Islet of Langerhans (tissue), 1 donor: ENCODE data around the gene TMEM185B.
"Not testable (repeated sequence)": the region's sequence is repeated elsewhere in the genome, so short reads cannot be mapped to it uniquely, and the experiment has no call there.

Experiments used
- FAIRE-seq: peaks from one replicate; lab custom pipeline; 2011; peaks lifted over from hg19 to GRCh38; lab: Jason Lieb, UNC

Gene TMEM185B

DNA sequence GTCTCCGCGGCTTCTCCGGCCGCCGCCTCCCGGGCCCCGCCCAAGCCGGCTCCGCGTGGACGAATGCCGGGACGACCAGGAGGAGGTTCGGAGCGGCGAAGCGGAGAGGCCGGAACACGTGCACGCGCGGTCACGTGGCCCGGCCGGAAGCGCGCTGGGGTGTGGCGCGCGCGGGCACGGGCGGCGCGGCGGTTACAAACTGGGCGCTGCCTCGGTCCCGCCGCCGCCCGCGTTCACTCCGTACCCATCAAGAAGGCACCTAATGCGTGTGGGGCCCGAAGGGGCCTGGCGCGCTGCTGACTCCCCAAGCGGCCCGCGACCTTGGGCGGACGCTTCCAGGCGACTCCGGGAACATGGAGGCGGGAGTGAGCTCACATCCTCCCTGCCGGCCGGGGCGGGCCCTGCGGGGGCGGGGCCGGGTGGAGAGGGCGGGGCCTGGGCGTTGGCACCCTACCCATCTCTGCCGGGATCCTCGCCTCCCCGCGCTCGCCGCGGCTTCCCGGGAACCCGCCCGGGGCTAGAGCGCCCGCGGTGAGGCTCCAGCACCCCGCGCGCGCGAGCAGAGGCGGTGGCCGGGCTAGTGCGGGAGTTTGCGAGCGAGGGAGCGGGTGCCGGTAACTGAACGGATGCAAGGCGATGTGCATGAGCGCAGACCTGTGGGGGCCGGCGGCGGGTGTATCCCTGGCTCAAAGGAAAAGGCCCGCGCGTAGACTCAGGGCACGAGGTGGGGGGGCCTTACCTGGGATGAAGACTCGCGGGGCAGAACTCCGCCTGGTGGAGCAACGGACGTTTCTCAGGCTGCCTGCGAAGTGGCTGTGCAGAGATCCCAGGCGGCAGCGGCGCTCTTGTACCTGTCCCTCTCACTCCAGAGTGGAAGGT lies at the start of gene TMEM185B:
TMEM185B (minus strand) TSS at position 367 of the 879 bp plus-strand sequence. CDS start 424 bp downstream, outside the sequence.
- FAIRE-seq: no peak

DNA sequence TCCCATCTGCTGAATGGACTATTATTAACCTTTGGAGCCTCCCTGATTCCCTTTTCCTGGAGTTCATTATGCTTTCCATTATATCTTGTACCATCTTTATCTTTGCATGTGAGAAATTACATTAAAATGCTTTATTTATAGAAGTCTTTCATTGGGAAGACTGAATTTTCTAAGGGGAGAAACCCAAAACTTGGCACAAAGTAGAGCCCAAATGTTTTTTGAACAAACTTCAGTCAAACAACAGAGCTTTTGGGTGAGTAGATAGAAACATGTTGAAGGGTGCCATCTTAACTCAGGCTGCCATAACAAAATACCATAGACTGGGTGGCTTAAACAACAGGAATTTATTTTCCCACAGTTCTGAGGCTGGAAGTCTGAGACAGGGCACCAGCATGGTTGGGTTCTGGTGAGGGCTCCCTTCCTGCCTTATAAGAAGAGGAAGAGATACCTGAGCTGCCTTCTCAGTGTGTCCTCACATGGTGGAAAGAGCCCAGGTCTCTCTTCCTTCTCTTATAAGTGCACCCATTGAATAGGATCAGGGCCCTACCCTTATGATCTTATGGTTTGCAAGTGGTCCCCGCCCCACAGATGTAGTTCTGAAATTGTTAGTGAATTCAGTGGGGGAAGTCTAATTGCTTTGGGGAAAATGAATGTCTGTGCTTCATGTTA lies 48.6 kb upstream of the TMEM185B start:
- FAIRE-seq: no peak

DNA sequence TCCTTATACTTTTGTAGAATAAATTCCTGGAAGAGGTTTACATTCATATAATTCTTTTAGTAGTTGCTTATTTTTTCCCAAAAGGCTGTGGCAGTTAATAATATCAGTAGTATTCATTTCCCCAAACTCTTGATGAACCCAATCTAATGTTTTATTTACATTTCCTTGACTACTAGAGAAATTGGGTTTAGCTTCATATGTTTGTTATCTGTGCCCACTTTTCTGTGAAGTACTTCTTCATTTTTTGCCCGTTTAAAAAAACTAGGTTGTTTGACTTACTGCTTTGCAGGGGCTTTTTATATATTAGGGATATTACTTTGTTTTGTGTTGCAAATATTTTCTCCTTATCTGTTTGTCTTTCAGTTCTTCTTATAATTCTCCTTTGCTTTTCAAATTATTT lies 46.6 kb upstream of the TMEM185B start:
- FAIRE-seq: no peak

DNA sequence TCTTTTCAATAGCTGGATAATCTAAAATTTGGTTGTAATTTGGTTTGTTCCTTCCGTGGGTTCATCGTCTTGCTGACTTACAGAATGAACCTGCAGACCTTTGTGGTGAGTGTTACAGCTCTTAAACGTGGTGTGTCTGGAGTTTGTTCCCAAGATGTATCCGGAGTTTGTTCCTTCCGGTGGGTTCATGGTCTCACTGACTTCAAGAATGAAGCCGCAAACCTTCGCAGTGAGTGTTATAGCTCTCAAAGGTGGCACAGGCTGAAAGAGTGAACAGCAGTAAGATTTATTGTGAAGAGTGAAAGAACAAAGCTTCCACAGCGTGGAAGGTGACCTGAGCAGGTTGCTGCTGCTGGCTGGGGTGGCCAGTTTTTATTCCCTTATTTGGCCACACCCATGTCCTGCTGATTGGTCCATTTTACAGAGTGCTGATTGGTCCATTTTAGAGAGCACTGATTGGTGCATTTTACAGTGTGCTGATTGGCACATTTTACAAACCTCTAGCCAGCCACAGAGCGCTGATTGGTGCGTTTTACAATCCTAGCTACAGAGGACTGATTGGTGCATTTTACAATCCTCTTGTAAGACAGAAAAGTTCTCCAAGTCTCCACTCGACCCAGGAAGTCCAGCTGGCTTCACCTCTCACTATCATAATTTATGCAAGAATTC lies 46.0 kb upstream of the TMEM185B start:
- no peak for FAIRE-seq

DNA sequence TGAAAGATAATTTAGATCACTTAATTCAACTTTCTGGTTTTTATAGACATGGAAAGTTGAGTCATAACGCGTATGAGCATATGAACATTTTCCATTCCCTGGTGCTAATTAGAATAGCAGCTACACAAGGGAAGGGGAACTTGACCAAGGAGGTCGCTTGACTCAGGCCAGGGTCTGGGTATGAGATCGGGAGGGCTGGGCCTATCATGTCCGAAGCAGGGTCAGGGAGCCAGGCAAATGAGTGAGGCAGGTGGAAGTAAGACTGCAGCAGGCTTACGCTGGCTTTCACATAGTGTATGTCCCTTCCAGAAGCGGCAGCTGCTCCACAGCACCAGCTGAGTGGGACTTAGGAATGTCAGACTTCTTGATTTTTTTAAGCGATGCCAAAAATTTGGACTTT lies 44.1 kb upstream of the TMEM185B start:
- no peak for FAIRE-seq

- FAIRE-seq: no peak
Observed at GRCh38 chr2:120265006-120265405, 41.8 kb upstream of the TMEM185B start.

DNA sequence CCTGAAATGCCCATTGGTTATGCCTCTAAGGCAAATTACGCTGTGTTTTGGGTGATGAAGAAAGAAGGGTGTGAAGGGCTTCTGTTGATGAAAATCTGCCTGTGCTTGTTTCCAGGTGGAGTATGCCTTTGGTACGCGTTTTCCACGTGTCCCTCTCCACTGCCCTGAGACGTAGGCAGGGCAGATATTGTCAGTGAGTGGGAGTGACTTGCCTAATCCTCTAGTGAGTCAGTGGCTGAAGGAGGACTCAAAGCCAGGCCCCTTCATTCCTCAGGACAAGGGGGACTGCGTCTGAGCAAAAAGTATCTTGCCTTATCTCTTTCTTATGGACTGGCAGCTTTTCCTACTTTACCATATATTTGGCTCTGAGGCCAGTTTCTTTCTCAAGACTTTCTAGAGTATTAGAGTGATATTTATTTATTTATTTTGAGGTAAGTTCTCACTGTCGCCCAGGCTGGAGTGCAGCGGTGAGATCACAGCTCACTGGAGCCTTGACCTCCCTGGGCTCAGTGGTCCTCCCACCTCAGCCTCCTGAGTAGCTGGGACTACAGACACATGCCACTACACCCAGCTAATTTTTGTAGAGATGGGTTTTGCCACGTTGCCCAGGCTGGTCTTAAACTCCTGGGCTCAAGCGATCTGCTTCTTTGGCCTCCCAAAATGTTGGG lies 39.7 kb upstream of the TMEM185B start:
- FAIRE-seq: no peak

DNA sequence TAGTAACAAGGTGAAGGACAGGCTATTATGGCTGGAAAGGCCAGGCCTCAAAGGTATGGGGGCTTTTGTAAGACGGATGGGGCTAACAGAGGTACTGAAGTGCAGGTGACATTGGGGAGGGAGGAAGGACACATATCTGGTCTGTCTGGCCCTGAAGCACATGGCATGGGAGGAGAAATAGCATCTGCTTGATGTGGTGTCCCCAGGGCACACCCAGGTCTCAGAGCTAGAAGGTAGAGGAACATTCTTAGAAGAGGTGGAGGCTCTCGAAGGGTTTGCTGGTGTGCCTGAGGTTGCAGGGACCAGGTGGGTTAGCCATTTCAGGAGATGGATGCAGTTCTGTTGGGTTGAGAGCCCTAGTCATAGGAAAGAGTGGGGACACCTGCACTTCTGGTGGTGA lies 39.0 kb upstream of the TMEM185B start:
- FAIRE-seq: no peak

- FAIRE-seq: no peak
Observed at GRCh38 chr2:120261387-120262006, 38.3 kb upstream of the TMEM185B start.

DNA sequence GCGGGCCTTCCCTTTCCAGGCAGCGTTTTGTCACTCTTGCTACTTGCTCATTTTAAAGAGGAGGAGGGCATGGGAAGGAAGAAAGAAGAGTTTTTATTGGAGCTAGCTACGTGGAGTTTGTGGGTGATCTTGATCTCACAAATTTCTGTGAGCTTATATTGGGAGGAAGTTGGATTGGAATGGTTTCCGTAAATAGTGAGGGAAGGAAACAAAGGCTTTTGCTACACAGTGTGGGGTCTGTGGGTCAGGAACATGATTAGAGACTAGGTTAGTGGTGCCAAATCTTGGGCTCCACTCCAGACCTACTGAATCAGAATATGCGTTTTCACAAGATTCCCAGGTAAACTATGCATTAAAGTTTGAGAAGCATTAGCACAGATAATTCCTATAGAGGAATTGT lies 37.5 kb upstream of the TMEM185B start:
- FAIRE-seq: no peak

- FAIRE-seq: not testable (repeated sequence)
Observed at GRCh38 chr2:120259939-120260338, 36.7 kb upstream of the TMEM185B start.

GRCh38 chr2:120258196-120258595 lies 35.0 kb upstream of the TMEM185B start:
- no peak for FAIRE-seq

DNA sequence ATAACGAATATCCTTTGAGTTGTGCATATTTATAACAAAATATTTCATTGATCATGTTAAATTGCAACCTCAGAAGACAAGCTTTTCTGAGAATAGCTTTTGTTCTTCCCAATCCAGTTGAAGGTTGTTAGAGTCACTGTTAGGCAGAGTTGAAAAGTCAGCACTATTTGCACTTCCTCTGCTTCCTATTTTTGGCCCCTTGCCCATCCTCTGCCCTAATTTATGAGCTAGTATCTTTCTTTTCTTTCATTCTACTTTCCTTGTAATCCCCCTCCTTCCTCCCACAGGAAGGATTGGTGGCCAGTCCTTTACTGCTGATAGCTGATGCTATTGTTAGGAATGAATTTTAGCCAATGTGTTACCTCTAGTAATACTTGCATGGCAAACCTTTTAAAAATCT lies 34.3 kb upstream of the TMEM185B start:
- FAIRE-seq: no peak

DNA sequence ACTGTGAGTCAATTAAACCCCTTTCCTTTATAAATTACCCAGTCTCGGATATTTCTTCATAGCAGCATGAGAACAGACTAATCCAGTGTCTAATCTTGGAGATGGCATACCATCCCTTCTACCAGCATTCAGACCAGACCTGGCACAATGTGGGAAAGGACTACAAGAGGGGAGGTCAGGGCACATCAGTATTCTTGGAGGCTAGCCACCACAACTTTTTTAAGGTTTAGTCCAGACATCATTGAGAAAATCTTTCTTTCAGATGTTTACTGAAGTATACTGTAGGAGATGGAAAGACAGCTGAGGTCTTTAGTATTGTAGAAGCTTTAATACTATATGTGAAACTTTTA lies 33.4 kb upstream of the TMEM185B start:
- FAIRE-seq: no peak

DNA sequence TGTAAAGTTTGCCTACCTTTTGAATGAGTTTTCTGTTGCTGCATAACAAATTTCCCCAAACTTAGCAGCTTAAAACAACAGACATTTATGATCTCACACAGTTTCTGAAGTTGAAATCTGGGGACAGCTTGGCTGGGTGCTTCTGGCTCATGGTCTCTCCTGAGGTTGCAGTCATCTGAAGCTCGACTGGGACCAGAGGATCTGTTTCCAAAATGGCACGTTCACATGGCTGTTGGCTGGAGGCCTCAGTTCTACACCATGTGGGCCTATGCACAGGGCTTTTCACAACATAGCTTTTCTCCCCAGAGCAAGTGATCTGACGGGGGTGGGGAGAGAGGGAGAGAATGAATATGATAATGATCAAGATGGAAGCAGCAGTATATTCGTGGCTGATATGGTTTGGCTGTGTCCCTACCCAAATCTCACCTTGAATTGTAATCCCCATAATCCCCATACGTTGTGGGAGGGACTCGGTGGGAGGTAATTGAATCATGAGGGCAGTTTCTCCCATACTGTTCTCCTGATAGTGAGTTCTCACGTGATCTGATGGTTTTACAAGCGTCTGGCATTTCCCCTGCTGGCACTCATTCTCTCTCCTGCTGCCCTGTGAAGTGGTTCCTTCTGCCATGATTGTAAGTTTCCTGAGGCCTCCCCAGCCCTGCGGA lies 32.9 kb upstream of the TMEM185B start:
- FAIRE-seq: no peak

DNA sequence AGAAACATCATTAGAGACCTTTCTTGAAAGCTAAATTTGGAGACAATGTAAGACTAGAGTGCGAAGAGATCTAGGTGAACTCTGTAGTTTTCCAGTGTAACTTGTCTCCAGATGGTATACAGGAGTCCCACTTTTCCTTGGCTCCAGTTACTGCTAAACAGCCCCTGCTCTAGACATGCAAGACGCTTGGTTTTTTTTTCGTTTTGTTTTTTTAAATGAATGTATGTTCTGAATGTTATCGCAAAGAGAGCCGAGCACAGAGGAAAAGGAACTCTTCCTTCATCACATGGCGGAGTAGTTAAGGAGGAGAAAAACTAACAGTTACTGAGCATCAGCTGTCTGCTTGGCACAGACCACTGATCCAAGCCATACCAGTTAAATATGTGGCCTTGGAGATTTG lies 31.9 kb upstream of the TMEM185B start:
- no peak for FAIRE-seq

DNA sequence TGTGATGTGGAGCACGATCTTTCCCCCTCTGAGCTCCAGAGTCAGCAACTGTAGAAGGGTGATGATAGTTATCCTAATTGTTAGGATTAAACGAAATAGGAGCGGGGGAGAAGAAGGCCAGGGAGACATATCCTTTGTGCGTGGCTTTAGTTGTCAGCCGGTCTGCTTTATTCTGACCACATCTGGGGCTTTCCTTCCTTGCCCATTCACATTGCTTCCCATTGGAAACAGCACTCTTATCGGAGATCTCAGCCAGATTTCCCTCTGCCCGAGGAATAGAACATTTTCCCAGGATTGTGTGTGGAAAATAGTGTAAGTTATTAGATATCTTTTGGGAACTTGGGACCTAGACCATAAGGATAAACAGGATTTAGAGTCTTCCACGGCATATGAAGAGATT lies 31.0 kb upstream of the TMEM185B start:
- no peak for FAIRE-seq

- FAIRE-seq: no peak
Observed at GRCh38 chr2:120253021-120253882, 30.1 kb upstream of the TMEM185B start.

- FAIRE-seq: no peak
Observed at GRCh38 chr2:120252225-120253020, 29.2 kb upstream of the TMEM185B start, which contains the start of gene RALB. Gene RALB (plus strand): TSS chr2:120252852. CDS start chr2:120278665, 25,813 bp downstream.

DNA sequence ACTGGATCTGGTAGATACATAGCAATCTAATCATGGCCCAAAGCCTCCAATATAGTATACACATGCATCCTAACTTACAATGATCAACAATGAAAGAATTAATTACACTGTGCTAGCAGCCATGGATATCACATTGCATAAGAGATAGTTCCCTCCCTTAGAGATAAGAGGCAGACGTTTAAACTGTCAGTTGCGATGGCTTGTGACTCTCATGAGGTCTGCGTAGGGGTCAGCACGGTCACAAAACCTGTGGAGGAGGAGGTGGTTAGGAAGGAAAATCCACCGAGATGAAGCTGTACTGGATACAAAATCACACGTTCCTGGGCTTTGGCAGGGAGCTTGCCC lies 28.7 kb upstream of the TMEM185B start:
- no peak for FAIRE-seq
